ENCODE results near the gene ADGRG4. TPM values are rescaled to one million over a fixed set of nuclear protein-coding genes. Genes with fewer than 3 reads are reported as not detected.

ADGRG4 gene
- total RNA-seq, 4 donors from 2014 or later, result 0.83 to 6.1 (median 3.6) TPM

GRCh38 chrX:136386173-136386572 is 85.4 kb downstream of the ADGRG4 start:
- Histone ChIP-seq H3K4me3 (no peak overlapping the region), H3K27ac (no peak overlapping the region), H3K27me3 (no peaks in the 10 kb centered on the region), H3K4me1 (no peaks in the 10 kb centered on the region), H3K36me3 (no peaks in the 10 kb centered on the region), H3K9me3 (no peaks in the 10 kb centered on the region)
- DNase-seq, result no peak
- TF ChIP-seq POLR2A (IDR thresholded peaks at IDR 0.05), result no peak
- TF ChIP-seq, protein P1, sequence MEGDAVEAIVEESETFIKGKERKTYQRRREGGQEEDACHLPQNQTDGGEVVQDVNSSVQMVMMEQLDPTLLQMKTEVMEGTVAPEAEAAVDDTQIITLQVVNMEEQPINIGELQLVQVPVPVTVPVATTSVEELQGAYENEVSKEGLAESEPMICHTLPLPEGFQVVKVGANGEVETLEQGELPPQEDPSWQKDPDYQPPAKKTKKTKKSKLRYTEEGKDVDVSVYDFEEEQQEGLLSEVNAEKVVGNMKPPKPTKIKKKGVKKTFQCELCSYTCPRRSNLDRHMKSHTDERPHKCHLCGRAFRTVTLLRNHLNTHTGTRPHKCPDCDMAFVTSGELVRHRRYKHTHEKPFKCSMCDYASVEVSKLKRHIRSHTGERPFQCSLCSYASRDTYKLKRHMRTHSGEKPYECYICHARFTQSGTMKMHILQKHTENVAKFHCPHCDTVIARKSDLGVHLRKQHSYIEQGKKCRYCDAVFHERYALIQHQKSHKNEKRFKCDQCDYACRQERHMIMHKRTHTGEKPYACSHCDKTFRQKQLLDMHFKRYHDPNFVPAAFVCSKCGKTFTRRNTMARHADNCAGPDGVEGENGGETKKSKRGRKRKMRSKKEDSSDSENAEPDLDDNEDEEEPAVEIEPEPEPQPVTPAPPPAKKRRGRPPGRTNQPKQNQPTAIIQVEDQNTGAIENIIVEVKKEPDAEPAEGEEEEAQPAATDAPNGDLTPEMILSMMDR (IDR thresholded peaks at IDR 0.05), result no peak

DNA sequence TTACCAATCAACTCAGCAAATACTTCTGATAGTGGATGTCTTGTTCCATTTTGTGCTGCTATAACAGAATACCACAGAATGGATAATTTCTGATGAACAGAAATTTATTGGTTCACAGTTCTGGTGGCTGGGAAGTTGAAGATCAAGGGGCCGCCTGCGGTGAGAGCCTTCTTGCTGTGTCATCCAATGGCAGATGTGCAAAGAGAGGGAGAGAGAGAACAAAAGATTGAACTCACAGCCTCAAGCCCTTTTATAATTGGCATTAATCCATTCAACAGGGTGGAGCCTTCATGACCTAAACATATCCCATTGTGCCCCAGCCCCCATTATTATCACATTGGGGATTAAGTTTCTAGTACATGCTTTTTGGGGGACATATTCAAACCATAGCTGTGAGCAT is 86.1 kb downstream of the ADGRG4 start:
- TF ChIP-seq, protein P1 (IDR thresholded peaks at IDR 0.05), result no peak
- no peak for TF ChIP-seq POLR2A (IDR thresholded peaks at IDR 0.05)

DNA sequence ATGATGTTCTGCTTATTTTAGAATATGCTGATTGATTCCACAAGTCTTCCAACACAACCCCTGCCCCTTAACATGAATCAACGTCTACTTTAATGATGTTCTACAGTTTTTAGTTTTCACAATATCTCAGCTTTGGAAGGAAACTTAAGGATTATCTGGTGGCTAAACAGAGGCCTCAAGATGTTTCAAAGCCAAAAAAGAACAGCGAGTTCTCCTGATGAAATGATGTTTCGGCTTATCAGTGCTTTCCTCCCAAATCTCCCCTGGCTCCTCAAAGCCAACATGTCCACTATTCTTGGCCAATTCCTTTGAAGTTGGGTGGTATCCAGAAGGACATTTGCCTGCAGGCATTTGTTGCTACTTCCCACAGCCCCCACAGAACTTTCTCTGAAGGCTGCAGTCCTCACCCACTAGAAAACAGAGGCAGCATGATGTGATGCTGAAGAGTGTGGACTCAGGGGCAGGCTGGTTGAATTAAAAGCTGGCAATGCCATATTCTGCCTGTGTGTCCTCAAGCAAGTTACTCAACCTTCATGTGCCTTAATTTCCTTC is 87.3 kb downstream of the ADGRG4 start:
- H3K9me3 ChIP-seq, result no peaks in the 10 kb centered on the region
- no peaks in the 10 kb centered on the region for H3K4me1 ChIP-seq
- no peak overlapping the region for H3K27ac ChIP-seq
- no peak overlapping the region for H3K4me3 ChIP-seq
- H3K27me3 ChIP-seq, result no peaks in the 10 kb centered on the region
- H3K36me3 ChIP-seq, result no peaks in the 10 kb centered on the region
- DNase-seq, result no peak
- TF ChIP-seq POLR2A (IDR thresholded peaks at IDR 0.05), result no peak
- TF ChIP-seq, protein P1 (IDR thresholded peaks at IDR 0.05), result no peak

More for the DNA sequence above, 86.1 kb downstream of the ADGRG4 start:
- Histone ChIP-seq H3K27ac (no peak overlapping the region), H3K4me3 (no peak overlapping the region), H3K36me3 (no peaks in the 10 kb centered on the region), H3K27me3 (no peaks in the 10 kb centered on the region), H3K4me1 (no peaks in the 10 kb centered on the region), H3K9me3 (no peaks in the 10 kb centered on the region)
- no peak for DNase-seq

- Histone ChIP-seq H3K4me1 (no peaks in the 10 kb centered on the region), H3K9me3 (no peaks in the 10 kb centered on the region), H3K36me3 (no peaks in the 10 kb centered on the region), H3K4me3 (no peak overlapping the region), H3K27me3 (no peaks in the 10 kb centered on the region), H3K27ac (no peak overlapping the region)
- TF ChIP-seq, protein P1 (IDR thresholded peaks at IDR 0.05), result no peak
- no peak for TF ChIP-seq POLR2A (IDR thresholded peaks at IDR 0.05)
- no peak for DNase-seq
These were observed 90.2 kb downstream of the ADGRG4 start for GRCh38 chrX:136390921-136391320.

- H3K9me3 ChIP-seq, result no peaks in the 10 kb centered on the region
- TF ChIP-seq, protein P1 (IDR thresholded peaks at IDR 0.05), result no peak
- TF ChIP-seq POLR2A (IDR thresholded peaks at IDR 0.05), result no peak
- H3K36me3 ChIP-seq, result no peaks in the 10 kb centered on the region
- no peaks in the 10 kb centered on the region for H3K4me1 ChIP-seq
- no peaks in the 10 kb centered on the region for H3K27me3 ChIP-seq
- no peak overlapping the region for H3K27ac ChIP-seq
- no peak overlapping the region for H3K4me3 ChIP-seq
- DNase-seq, result no peak
These were observed 94.5 kb downstream of the ADGRG4 start for GRCh38 chrX:136395271-136395670.

DNA sequence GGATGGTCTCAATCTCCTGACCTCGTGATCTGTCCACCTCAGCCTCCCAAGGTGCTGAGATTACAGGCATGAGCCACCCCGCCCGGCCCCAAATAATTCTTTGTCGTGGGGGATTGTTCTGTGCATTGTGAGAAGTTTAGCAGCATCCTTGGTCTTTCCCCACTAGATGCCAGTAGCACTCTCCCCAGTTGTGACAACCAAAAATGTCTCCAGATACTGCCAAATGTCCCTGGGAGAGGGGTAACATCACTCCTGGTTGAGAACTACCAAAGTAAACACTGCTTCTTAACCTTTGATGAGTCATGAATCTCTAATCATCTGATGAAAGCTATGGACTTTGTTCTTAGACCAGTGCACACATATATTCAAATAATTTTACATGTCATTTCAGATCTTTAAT is 96.2 kb downstream of the ADGRG4 start:
- H3K4me3 ChIP-seq, result no peak overlapping the region

More for the DNA sequence above, 96.2 kb downstream of the ADGRG4 start:
- Histone ChIP-seq H3K4me1 (no peaks in the 10 kb centered on the region), H3K27me3 (no peaks in the 10 kb centered on the region), H3K36me3 (no peaks in the 10 kb centered on the region), H3K27ac (no peak overlapping the region), H3K9me3 (no peaks in the 10 kb centered on the region)
- TF ChIP-seq POLR2A (IDR thresholded peaks at IDR 0.05), result no peak
- TF ChIP-seq, protein P1 (IDR thresholded peaks at IDR 0.05), result no peak
- DNase-seq, result no peak
